KG1 (cell line): Measurements from ENCODE around the gene MTURN.
"Not testable (repeated sequence)": the region's sequence is repeated elsewhere in the genome, so short reads cannot be mapped to it uniquely, and the experiment has no call there.

Source experiments
- DNase-seq: peaks from one replicate; lab custom pipeline; 2025; lab: John Stamatoyannopoulos, UW

The MTURN gene

GRCh38 chr7:30134611-30135300 is at the start of gene MTURN:
Gene MTURN (plus strand): TSS chr7:30134986. CDS start chr7:30135137, 151 bp downstream.
- peak; percentile 50 for DNase-seq

- DNase-seq, result no peak
Observed at GRCh38 chr7:30086529-30086928, 48.3 kb upstream of the MTURN start.

- no peak for DNase-seq
Observed at GRCh38 chr7:30087371-30087770, 47.4 kb upstream of the MTURN start.

GRCh38 chr7:30088362-30088761 is 46.4 kb upstream of the MTURN start:
- no peak for DNase-seq

GRCh38 chr7:30090111-30090510 is 44.7 kb upstream of the MTURN start:
- DNase-seq, result no peak

- no peak for DNase-seq
Observed at GRCh38 chr7:30091491-30091912, 43.3 kb upstream of the MTURN start.

GRCh38 chr7:30091987-30092386 is 42.8 kb upstream of the MTURN start:
- no peak for DNase-seq

GRCh38 chr7:30093420-30093952 is 41.3 kb upstream of the MTURN start:
- no peak for DNase-seq

- DNase-seq, result not testable (repeated sequence)
Observed at GRCh38 chr7:30098599-30098998, 36.2 kb upstream of the MTURN start.

GRCh38 chr7:30102281-30102680 is 32.5 kb upstream of the MTURN start:
- DNase-seq, result no peak

GRCh38 chr7:30104157-30104556 is 30.6 kb upstream of the MTURN start:
- no peak for DNase-seq

- no peak for DNase-seq
Observed at GRCh38 chr7:30112103-30112713, 22.6 kb upstream of the MTURN start.

GRCh38 chr7:30113144-30113543 is 21.6 kb upstream of the MTURN start:
- DNase-seq, result no peak

- DNase-seq, result no peak
Observed at GRCh38 chr7:30114536-30115238, 20.1 kb upstream of the MTURN start.

- no peak for DNase-seq
Observed at GRCh38 chr7:30115709-30116297, 19.0 kb upstream of the MTURN start.

- DNase-seq, result no peak
Observed at GRCh38 chr7:30116771-30117170, 18.0 kb upstream of the MTURN start.

- DNase-seq, result no peak
Observed at GRCh38 chr7:30117896-30118295, 16.9 kb upstream of the MTURN start.

GRCh38 chr7:30119890-30120577 is 14.8 kb upstream of the MTURN start:
- DNase-seq, result no peak

GRCh38 chr7:30133736-30134610 is 813 bp upstream of the MTURN start:
- no peak for DNase-seq

GRCh38 chr7:30135301-30136116 is 723 bp downstream of the MTURN start:
- no peak for DNase-seq
